Ovary (tissue), 3 donors: ENCODE results near the gene RBFOX2.

Experiments
- CTCF ChIP-seq, 3 donors: fragments of 450-650 bp in 2 of 3; fragments of 200-600 bp in 1 of 3; IDR thresholded peaks; one replicate each; pipeline versions ENCODE4 v1.5.1 to v1.8.0; 2016 to 2022; ENCODE audit warnings: antibody characterized with exemption in 3 of 3, mild to moderate bottlenecking in 1 of 3
- EP300 ChIP-seq: sonication (generic); formaldehyde crosslinking; IDR thresholded peaks from one replicate; pipeline ENCODE4 v1.6.1; 2017; ENCODE audit warnings: antibody characterized with exemption
- POLR2A ChIP-seq: fragments of 450-650 bp; IDR thresholded peaks from one replicate; pipeline ENCODE4 v1.6.1; 2017; ENCODE audit warnings: antibody characterized with exemption, mild to moderate bottlenecking, moderate library complexity
- donor health status: DM: no; HTN: no; CAD: no.

- no peak for TF ChIP-seq EP300
- no peak for TF ChIP-seq CTCF (IDR thresholded peaks at IDR 0.05)
- no peak for TF ChIP-seq POLR2A
Observed at GRCh38 chr22:35766654-35767580, 261.7 kb downstream of the RBFOX2 start.
